SK-N-MC (cell line): ENCODE measurements around the gene UBAC2.

Source experiments
- EZH2 ChIP-seq: fragments of 200-600 bp; sonication (generic); IDR thresholded peaks from one replicate; pipeline ENCODE4 v1.6.1; 2017; ENCODE audit warnings: antibody characterized with exemption
- FOXP2 ChIP-seq: optimal IDR thresholded peaks from 2 replicates; pipeline ENCODE3; 2011; ENCODE audit warnings: mild to moderate bottlenecking, moderate library complexity; ENCODE audit not compliant: insufficient read depth; ENCODE audit errors: extremely low read length, control extremely low read depth

- TF ChIP-seq EZH2 (no peak), FOXP2 (no peak)
These were observed 26.8 kb downstream of the UBAC2 start for GRCh38 chr13:99227331-99227900.
